Endometrium (tissue), 2 donors: ENCODE data around the gene VPS9D1.
"Not testable (repeated sequence)": the region's sequence is repeated elsewhere in the genome, so short reads cannot be mapped to it uniquely, and the experiment has no call there.

ENCODE experiments used
- FAIRE-seq: peaks from 2 replicates; lab custom pipeline; 2012; peaks lifted over from hg19 to GRCh38; lab: Jason Lieb, UNC
- donor health status: control.
- donor health status: control.

VPS9D1 gene

DNA sequence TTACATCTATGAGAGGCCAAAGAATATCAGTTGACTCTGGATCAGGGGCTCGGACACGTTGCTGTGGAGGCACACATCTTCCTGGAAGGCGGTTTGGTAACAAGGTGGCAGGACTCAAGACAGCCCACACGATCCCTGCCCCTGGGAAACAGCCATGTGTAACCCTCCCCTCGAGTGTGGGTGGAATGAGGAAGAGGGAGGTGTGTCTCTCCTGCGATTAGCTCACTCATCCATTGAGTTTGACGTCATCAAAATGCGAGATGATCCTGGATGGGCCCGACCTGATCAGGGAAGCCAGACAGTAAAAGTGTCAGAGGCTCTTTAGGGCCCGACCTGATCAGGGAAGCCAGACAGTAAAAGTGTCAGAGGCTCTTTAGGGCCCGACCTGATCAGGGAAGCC lies 56.5 kb downstream of the VPS9D1 start:
- FAIRE-seq = not testable (repeated sequence)

DNA sequence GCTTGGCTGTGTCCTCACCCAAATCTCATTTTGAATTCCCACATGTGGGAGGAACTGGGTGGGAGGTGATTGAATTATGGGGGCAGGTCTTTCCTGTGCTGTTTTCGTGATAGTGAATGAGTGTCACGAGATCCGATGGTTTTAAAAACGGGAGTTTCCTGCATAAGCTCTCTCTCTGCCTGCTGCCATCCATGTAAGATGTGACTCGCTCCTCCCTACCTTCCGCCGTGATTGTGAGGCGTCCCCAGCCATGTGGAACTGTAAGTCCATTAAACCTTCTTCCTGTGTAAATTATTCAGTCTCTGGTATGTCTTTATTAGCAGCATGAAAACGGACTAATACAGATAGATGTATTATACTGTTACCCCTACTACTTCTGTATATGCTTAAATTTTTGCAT lies 59.5 kb downstream of the VPS9D1 start:
- no peak for FAIRE-seq

DNA sequence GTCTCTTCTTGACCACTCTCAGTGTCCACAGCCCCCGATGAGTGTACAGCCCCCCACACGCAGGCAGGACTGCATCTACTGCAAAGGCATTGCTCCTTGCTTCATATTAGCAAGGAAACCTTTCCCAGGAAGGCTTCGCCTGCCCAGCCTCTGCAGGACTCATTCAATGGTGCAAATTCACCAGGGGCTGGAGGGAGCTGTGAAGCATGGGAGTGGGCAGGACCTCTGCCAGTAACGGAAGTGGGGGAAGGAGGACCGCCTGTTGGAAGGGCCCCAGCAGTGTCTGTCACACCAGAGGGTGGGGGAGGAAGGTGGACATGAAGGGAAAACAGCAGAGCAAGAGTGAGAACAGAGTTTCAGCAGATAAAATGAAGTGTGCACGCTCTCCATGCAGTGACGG lies 60.6 kb downstream of the VPS9D1 start:
- FAIRE-seq = no peak

GRCh38 chr16:89658221-89658879 lies 62.3 kb downstream of the VPS9D1 start:
- FAIRE-seq = no peak

DNA sequence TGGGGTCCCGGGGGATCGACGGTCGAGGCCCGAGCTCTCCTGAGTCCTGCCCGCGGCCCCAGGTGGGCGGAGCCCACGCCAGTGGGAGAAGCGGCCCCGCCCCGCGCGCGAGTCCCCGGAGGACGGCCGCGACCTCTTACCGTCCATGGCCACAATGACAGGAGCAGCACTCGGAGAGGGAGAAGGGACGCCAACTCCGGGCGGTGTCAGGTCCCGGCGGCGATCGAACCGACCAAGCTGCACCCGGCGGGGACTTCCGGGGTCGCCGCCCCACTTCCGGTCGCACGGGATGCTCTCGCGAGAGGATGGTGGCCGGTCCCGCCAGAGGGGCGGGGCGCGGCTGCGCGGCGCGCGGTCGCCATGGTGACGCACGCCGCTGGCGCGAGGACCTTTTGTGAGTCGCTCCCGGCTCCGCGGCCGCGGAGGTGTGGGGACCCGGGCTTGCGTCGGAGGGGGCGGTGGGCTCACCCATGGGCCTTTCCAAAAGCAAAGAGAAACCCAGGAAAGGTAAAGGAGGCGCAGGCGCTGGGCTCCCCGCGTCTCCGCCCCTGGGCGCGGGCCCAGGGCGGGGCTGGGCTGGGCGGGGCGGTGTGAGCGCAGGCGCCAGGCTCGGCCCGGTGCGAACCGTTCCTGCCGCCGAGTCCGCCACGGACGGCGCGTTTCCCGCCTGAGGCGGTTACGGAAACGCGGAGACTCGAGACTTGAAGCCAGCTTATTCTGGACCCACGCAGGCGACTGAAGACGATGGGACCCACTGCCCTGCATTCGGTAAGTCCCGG lies 63.1 kb downstream of the VPS9D1 start, which contains the start of the genes CHMP1A and SPATA33:
CHMP1A (minus strand) TSS at position 267 of the 779 bp plus-strand sequence; CDS start at position 147, 120 bp downstream.
SPATA33 (plus strand) TSS at position 395 of the 779 bp plus-strand sequence; CDS start at position 471, 76 bp downstream.
- FAIRE-seq = no peak
